Mammary epithelial cell (primary cell): ENCODE data around the gene BAIAP2L1.

ENCODE experiments used
- CTCF ChIP-seq, 2 donors: IDR thresholded peaks in 1 of 2; conservative IDR thresholded peaks in 1 of 2; 2 replicates each; pipeline ENCODE4 v1.5.1; 2011 to 2012; ENCODE audit warnings: inconsistent platforms in 2 of 2, low read length in 2 of 2, mild to moderate bottlenecking in 2 of 2, control low read depth in 1 of 2, low read depth in 1 of 2; ENCODE audit not compliant: insufficient read depth in 1 of 2; ENCODE audit errors: extremely low read depth in 1 of 2
- EZH2 ChIP-seq: IDR thresholded peaks from 2 replicates; pipeline ENCODE4 v1.6.1; 2012; ENCODE audit warnings: low read length, inconsistent platforms, borderline replicate concordance

DNA sequence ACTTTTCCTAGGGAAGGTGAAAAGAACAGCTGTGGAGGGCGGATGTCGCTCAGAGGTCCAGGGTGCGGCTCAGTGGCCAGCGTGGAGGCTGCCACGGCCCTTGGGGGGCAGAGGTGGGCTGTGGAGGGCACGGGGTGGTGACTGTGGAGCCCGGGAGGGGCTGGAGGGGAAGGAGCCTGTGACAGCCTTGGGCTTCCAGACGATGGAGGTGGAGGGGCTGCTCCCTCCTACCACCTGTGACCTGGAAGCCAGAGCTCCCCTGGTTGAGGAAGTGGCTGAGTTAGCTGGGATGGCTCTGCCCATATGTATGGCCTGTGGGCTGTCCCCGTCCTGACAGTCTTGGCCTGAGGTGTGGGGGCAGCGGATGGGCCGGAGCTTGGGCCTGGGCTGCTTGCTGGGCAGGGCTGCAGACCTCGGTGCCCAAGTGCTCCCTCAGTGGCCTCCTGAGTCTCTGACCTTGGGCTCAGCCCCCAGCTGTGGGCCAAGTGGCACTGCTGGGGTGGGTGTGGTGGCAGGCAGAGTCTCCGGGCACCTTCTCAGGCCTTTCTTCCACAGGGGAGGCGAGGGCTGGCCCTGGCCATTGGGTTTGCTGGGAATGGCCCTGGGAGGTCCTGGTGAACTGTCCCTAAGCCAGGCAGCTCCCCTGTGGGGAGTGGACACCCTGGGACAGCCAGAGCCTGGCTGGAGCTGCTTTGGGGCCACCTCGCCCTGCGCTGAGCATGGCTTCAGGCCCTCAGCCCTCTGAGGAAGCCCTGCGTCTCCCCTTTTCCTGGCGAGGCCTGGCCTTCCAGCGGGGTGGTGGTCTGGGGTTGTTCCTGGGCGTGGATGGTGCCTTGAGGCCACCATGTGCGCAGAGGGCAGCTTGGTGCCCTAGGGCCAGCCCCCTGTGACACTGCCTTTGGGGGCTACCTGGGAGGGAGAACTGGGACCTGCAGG is 115.5 kb downstream of the BAIAP2L1 start:
- TF ChIP-seq CTCF (conservative IDR thresholded peaks at IDR 0.05 in 1 of 2, IDR thresholded peaks at IDR 0.05 in 1 of 2; ENCODE audit: extremely low read depth in 1 of 2, insufficient read depth in 1 of 2, low read depth in 1 of 2, low read length in 2 of 2) (no peak), EZH2 (no peak)
